GM19043 (cell line): ENCODE measurements around the gene NELL2.

Source experiments
- ATAC-seq: cut with Tn5 transposase; IDR thresholded peaks from one replicate; pipeline ENCODE4 v1.9.1; 2021; ENCODE audit warnings: low read depth; ENCODE audit not compliant: unreplicated experiment

NELL2 gene

DNA sequence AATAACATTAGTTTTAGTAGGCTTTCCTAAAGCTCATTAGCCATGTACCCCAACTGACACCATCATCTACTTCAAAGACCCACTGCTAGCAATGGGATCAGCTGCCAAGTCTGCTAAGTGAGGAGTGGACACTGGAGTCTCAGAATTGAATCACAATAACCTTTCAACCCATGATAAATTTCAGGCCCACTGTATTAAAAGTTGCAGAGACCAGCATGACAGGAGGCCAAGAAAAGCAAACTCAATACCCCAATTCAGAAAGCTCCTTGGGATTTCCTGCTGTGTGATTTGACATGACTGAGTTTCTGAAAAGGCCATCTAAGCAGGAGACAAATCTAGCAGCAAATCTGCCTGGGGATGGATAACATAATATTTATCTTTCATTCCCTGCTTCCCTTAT, 320.7 kb downstream of the NELL2 start:
- no peak for ATAC-seq

DNA sequence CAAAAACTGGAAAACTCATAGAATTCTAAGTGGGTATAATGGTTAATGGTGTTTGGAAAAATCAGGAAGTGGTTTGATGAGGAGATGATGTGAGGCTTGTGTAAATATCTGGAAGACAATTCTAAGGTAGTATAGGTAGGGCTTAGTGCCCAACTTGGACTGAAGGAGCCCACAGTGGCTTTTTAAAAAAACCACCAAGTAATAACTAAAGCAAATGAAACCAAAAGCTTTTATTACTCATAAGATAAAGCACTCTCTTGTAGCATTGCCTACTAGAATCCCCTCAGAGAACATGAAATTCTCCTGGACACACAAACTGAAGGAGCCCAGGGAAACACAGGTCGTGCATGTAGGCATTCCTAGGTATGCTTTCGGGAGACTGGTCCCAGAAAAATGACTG, 324.5 kb downstream of the NELL2 start:
- no peak for ATAC-seq

DNA sequence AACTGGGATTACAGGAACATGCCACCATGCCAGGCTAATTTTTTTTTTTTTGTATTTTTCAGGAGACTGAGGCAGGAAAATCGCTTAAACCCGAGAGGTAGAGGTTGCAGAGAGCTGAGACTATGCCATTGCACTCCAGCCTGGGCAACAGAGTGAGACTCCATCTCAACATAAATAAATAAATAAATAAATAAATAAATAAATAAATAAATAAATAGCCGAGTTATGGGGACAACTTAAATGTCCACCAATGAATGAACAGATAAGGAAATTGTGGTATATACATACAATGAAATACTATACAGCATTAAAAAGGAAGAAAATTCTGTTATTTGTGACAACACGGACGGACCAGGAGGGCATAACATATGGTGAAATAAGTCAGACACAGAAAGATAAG, 325.7 kb downstream of the NELL2 start:
- ATAC-seq, result no peak

DNA sequence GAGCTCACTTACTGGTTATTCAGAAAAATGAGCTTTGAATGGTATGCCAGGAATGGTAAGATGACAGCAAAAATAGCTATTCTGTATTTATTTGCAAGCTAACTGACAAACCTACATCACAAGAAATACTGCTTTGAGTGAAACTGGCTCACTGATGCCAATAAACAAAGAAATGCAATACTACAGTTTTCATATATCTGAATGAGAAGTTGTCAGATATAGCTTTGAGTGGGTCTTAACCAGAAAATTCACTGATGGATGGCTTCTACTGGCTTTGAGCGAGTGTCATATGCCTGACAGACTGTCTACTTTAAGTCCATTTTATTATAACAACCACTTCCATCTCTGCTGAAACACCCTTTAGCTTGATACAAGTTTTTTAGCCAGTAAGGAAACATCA, 330.1 kb downstream of the NELL2 start:
- no peak for ATAC-seq

DNA sequence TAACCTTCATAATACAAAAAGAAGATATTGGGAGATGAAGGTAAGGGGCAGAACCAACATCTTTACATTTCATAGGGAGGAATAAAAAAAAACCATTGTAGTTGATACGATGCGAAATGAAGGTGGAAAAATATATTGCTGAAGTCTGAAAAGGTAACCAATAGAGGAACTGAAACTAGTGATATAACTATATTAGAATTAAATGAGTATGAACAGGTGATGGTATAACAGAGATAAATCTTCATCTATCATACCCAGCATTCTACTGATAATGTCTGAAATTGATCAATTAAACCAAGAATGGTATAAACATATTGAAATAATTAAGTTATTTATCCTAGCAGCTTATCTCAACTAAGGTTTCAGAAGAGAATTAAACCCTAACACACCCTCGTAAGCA, 332.1 kb downstream of the NELL2 start:
- no peak for ATAC-seq

DNA sequence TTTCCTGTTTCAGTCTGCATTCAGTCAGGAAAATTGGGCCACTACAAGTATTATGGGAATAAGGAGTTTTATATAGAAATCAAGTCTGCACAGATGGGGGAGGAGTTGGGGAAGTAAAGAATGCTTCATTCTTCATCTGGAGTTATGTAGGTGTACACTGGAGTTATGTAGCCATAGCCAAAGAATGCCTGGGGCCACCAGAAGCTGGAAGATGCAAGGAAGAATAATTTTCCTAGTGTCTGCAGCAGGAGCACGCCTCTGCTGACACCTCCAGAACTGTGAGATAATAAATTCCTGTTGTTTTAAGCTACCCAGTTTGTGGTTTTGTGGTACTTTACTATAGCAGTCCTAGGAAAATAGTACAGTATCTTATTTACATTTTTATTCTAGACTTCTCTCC, 333.4 kb downstream of the NELL2 start:
- ATAC-seq, result no peak

DNA sequence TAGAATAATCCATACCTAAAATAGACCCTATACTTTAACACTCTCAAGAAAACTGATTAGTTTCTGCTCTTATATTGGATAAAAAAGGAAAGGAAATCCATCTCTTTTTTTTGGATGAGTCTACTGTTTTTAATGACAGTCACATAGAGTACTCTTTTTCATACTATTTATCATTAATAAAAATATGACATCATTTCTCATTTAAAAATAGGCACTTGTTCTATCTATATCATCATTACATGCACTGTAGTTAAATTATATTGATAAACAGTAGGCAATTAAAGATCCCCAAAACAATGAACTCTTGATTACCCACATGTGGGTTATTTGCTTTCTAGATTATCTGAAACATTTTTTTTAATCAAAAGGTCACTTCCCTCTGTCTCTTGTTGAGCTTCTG, 338.8 kb downstream of the NELL2 start:
- no peak for ATAC-seq

DNA sequence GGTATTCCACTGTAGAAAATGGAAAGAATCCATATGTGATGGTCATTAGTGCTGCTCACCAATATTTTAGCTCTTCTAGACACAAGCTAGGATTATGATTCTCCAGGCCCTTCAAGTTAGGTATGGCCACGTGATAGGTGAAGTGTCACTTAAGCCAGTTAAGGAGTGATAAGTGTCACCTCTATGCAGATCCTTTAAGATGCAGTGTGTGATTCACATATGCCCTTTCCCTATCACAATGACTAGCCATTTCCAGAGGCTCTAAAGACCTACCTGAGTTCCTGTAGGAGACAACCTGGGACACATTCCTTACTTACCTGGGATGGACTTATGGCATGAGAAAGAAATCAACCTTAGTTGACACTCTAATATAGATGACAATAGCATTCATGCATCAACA, 343.2 kb downstream of the NELL2 start:
- no peak for ATAC-seq

DNA sequence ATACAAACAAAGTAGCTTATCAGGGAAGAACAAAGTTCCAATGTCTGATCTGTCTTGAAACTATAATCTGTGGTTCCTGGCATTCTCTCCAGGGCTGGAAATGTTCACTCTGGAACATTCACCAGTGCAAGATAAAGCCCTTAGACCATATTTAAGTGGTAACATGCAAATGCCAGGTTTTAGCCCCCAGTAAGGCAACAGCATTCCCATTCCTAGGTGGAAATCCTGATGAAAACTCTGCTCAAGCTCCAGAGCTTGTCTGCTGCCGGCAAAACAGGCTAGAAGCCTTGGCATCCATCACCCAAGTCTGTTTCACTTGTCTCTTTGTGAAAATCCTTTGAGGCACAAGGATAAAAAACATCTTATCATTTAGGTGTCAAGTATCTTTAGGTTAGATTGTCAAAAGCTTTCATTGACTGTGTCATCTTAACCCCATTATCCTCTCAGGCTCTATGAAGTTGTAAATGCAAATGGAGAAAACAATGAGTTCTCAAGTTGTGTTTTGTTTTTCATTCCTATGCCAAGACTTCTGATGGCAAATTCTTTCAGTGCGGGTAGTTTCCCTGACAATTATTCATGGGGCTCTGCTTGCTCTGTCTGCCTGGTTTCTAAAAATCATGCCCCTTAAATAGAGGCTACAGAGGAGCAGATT, 344.7 kb downstream of the NELL2 start:
- ATAC-seq, result no peak

DNA sequence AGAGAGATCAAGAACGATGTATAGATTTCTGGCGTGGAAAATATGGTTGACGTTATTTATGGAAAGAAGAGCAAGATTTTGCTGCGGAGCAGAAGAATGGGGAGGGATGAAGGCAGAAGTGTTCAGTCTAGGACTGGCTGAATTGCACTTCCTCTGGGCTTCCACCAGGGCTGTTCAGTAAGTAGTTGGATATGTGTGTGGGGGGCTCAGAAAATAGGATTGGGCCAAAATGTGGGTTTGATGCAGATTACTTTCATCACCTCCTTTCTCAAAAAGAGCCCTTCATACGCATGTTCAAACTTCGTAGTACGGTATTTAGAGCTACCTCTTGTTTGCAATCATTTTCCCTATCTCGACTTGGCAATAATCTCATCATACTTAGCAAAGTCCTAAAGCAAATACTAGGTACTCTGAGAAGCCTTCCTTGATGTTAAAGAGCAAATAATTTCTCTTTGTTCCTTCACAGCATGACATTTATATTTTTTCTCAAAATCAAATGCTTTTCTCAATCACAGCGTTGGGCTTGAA, 349.4 kb downstream of the NELL2 start:
- no peak for ATAC-seq

DNA sequence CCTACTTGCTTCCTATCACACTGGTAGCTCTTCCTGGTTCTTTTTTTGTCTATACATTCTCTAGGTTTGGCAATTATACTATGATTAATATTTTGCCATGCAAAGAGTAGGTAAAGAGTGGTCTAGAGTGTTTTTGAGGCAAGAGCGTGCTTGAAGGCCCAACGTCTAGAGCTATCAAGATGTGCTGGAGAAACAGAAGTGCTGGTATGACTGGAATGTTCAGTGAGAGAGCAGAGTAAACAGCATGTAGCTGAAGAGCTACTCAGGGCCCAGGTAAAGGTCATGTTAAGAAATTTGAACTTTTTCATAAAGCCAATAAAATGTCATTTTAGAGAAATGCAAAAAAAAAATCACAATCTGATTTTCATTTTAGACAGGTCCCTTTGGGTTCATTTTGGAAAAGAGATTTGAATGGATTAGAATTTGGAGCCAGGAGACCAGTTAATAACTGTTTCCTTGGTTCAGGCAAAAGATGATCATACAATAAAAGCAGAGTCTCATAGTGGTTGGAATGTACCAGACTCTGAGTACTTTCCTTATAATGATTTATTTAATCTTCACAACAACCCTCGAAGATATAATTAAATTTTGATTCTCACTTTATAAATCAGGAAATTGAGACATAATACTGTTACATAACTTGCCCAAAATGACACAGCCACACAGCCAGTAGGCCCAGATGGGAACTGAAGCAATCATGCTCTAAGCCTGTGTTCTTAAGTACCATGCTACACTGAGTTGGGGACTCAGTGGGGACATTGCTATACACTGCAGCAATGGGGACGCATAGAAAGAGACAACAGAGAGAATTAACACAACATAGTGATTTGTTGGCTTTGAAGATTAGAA, 350.1 kb downstream of the NELL2 start:
- no peak for ATAC-seq

DNA sequence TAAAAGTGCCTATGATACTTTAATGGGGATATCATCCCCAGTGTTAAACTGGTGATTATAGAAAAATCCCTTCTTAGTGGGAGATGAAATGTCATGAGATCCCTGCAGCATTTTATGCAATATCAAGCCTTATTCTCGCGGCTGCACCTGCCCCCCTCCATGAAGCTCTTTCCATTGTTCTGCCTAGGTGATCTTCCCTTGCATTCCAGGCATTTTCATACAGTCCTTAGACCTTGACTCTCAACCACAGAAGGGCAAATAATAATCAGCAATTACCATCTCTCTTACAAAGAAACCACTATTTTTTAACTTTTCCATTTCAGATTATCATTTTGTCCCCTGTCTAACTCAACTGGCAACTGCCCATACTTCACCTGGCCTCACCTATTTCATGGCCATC, 352.3 kb downstream of the NELL2 start:
- ATAC-seq, result no peak

DNA sequence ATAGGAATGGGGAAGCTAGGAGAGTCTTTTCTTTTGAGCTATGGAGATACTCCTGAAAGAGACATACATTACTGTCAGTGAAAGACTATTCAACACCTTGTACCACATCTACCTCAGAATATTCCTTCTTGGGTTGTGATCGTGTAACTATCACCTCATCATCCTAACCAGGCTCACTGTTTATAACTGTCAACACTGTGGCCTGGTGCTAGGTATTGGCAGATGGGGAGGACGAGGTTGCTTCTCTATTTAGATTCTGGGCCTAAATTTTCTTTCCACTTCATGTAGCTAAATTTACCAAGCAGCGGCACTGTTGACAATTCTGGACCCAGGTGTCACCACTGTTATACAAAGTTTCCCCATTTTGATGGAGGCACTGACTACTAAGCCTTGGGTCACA, 354.4 kb downstream of the NELL2 start:
- no peak for ATAC-seq

DNA sequence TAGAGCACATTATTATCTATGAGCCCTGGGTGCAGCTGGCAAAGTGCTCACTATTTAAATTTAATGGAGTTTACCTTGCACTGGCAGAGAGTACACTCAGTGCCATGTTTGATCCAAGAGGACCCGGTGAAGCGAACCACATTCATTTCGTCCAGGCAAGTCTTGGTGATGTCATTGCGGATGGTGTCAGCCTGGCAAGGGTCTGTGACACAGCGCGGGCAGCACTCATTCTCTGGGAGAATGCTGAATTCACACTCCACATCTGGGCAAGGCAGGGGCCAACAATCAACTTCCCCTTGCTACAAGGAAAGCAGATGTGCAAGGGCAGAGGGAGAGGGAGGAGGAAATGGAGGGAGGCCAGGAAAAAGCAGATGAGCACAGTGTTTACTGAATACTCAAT, 356.2 kb downstream of the NELL2 start:
- no peak for ATAC-seq

DNA sequence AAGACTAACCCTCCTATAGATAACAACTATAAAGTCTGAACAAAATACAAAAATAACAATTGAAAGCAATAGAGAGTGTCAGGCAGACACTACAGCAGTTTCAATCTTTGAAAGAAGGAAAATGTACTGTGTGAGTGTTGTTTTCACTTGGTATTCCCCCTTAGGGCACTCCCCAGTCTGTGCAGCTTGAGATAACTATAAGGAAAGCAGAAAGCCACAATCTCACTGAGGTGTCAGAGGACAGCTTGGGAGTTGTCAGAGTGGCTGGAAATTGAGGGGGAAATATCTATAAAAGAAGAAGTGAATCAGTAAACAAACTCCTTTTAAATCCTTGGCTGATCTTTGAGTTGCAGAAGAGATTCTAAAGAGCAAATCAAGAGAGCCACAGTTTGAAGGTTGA, 364.8 kb downstream of the NELL2 start:
- no peak for ATAC-seq

DNA sequence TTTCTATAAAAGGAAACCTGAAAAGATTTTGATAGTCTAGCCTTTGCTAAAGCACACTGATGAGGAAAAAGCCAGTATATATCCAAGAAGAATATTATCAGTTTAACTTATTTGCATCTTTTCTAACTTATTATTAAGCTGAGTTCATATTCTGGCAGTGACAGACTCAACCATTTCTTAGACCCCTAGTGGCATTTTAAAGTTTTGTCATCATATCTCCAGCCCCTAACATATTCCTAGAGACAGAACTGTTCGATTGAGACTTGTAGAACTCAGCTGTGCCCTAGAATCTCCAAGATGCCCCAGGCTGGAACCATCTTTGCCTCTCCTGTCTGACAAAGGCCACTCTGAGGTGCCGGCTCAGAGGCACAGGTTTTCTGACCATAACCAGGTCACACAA, 365.6 kb downstream of the NELL2 start:
- ATAC-seq, result no peak

DNA sequence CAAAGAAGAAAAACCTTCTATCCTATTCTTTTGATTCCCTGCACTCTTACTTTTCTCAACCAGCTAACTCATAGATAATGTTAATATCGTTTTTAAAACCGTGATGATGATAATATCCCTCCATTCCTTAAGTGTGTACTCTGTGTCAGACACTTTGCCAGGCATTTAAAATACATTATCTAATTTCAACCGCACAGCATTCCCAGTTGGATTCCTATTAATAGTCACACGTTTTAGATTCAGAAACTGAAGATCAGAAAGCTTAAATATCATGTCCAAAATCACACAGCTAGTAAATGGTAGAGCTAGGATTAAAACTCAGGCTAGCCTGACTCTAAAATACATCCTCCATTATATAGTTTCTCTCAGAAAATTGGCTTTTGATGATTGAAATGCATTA, 366.0 kb downstream of the NELL2 start:
- no peak for ATAC-seq

DNA sequence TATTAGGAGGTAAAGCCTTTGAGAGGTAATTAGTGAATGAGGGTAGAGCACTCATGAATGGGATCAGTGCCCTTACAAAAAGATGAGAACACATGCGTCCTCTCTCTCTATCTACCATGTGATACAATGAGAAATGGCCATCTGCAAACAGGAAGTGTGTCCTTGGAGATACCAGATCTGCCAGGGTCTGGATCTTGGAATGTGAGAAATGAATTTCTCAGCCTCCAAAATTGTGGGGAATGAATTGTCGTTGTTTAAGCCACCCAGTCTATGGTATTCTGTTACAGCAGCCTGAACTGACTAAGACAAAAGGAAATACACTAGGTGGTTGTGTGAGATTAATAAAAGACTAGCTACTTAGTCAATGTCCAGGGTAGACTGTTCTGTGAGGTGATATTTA, 366.6 kb downstream of the NELL2 start:
- ATAC-seq, result no peak

DNA sequence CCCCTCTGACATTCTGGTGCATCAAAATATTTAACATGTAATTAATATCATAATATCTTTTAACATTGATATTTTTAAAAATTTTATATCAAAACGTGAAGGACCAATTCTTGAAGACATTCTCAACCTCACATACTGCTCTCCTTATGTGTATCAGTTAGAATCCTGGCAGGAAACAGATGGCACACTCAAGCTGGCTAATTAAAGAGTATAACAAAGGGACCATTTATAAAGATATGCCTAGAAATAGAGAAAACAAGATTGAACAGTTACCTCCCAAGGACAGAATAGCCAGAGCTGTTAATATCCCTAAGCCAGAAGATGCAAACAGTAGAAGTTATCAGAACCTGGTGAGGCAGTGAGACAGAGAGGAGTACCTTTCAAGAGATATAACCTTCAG, 368.7 kb downstream of the NELL2 start:
- no peak for ATAC-seq

DNA sequence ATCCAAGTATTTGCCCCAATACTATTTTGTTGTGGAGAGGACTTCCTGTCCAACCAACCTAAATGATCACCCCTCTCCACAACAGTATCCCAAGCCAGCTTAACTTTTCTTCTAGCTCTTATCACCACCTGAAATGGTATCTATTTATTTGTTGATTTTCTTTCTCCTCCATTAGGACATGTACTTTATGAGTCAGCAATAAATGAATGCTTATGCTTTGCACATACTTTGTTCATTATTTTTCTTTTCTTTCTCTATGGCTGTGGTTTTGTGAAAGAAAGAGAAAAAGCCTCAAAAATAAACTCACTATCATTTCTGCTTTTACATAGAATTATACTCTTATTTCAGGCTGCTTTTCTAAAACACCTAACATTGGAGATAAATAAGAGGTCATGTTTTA, 371.3 kb downstream of the NELL2 start:
- no peak for ATAC-seq

DNA sequence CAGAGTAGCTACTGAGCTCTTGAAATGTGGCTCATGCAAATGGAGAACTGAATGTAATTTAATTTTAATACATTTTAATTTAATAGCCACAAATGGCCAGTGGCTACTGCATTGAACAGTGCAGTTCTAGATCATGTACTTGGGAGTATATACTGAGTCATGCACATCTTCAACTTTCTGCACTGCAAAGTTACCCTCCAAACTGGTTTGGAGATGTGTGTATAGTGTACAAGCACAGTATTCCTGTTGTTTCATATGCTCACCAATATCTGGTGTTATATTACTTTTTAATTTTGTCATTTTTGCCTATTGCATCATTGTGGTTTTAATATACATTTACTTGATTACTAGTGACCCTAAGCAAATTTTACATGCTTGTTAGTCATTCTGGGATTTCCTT, 372.8 kb downstream of the NELL2 start:
- no peak for ATAC-seq

DNA sequence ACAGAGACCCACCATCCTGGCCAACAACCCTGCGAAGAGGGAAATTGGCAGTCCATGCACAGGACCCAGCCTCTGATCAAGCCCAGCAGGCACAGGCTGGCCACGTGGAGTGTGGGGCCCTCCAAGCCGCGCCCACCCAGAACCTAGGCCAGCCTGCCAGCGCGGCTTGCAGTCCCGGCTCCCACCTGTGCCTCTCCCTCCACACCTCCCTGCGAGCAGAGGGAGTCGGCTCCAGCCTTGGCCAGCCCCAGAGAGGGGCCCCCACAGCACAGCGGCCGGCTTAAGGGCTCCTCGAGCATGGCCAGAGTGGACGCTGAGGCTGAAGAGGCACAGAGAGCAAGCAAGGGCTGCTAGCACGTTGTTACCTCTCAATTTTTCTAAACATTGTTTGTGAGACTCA, 373.4 kb downstream of the NELL2 start:
- ATAC-seq, result no peak
